BJ (cell line): Measurements from ENCODE around the gene ZNF438. TPM values are rescaled to one million over a fixed set of nuclear protein-coding genes. Genes with fewer than 3 reads are reported as not detected.

Experiments used
- CTCF ChIA-PET: fragments of 350-600 bp; formaldehyde crosslinking; extraction: SDS; loops from one replicate; lab custom pipeline; 2021; ENCODE audit warnings: antibody characterized with exemption, inconsistent platforms; lab: Yijun Ruan, JAX
- POLR2A ChIA-PET: fragments of 300-600 bp; sonication (Branson Sonifier 250); formaldehyde crosslinking; extraction: SDS; loops from one replicate; lab custom pipeline; 2021; ENCODE audit warnings: antibody characterized with exemption; lab: Charles Lee
- DNase-seq: peaks from one replicate; pipeline ENCODE4 v3.0.0-alpha.2; 2011; ENCODE audit warnings: low read depth
- H3K27me3 ChIP-seq: 2 replicates; pipeline ENCODE4 v1.6.0; 2011; ENCODE audit warnings: low read length; ENCODE audit not compliant: control insufficient read depth, insufficient read depth
- H3K36me3 ChIP-seq: 2 replicates; pipeline ENCODE4 v1.5.1; 2011; ENCODE audit warnings: low read length; ENCODE audit not compliant: control insufficient read depth, insufficient read depth
- H3K4me3 ChIP-seq: 2 replicates; pipeline ENCODE4 v1.5.1; 2011; ENCODE audit warnings: low read depth, mild to moderate bottlenecking, control low read depth, low read length
- polyA plus RNA-seq: library from polyadenylated mRNA; depleted of rRNA; stranded (reverse); fragments of >200 nt; gene quantifications from 2 replicates; pipeline ENCODE4 v1.2.3, GENCODE V29; 2011
- TF ChIP-seq, protein P1 (sequence below): IDR thresholded peaks from 2 replicates; pipeline ENCODE4 v1.5.1; 2011; ENCODE audit warnings: low read depth, mild to moderate bottlenecking, control low read depth, inconsistent platforms, low read length, moderate library complexity; ENCODE audit not compliant: insufficient read depth

Gene ZNF438
- polyA plus RNA-seq, 1 experiment: 3.7 TPM

DNA sequence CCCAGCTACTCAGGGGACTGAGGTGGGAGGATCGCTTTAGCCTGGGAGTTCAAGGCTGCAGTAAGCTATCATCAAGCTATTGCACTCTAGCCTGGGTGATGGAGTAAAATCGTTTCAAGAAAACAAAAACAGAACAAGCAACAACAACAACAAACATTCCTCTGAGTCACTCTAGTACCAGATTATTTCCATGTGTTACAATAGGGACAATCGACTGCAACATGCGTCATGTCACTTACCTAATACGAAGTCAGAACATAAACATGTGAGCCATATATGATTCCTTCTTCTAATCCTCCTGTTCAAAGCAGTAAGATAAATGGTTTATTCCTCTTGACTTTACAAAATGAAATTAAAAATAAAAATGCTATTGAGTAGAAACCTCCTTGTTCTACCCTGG is 57.3 kb downstream of the ZNF438 start:
- no peaks in the 10 kb centered on the region for H3K27me3 ChIP-seq
- H3K4me3 ChIP-seq: no peak overlapping the region
- H3K36me3 ChIP-seq: no peaks in the 10 kb centered on the region
- TF ChIP-seq, protein P1, sequence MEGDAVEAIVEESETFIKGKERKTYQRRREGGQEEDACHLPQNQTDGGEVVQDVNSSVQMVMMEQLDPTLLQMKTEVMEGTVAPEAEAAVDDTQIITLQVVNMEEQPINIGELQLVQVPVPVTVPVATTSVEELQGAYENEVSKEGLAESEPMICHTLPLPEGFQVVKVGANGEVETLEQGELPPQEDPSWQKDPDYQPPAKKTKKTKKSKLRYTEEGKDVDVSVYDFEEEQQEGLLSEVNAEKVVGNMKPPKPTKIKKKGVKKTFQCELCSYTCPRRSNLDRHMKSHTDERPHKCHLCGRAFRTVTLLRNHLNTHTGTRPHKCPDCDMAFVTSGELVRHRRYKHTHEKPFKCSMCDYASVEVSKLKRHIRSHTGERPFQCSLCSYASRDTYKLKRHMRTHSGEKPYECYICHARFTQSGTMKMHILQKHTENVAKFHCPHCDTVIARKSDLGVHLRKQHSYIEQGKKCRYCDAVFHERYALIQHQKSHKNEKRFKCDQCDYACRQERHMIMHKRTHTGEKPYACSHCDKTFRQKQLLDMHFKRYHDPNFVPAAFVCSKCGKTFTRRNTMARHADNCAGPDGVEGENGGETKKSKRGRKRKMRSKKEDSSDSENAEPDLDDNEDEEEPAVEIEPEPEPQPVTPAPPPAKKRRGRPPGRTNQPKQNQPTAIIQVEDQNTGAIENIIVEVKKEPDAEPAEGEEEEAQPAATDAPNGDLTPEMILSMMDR: no peak
- ChIA-PET POLR2A (no interaction called here), CTCF (no interaction called here)
- no peak for DNase-seq

GRCh38 chr10:30973737-30974136 is 57.9 kb downstream of the ZNF438 start:
- Histone ChIP-seq H3K4me3 (no peak overlapping the region), H3K27me3 (no peaks in the 10 kb centered on the region), H3K36me3 (no peaks in the 10 kb centered on the region)
- DNase-seq: no peak
- TF ChIP-seq, protein P1: no peak
- ChIA-PET CTCF (no interaction called here), POLR2A (no interaction called here)

GRCh38 chr10:30970760-30971460 is 60.8 kb downstream of the ZNF438 start:
- TF ChIP-seq, protein P1: no peak
- no peak overlapping the region for H3K4me3 ChIP-seq

DNA sequence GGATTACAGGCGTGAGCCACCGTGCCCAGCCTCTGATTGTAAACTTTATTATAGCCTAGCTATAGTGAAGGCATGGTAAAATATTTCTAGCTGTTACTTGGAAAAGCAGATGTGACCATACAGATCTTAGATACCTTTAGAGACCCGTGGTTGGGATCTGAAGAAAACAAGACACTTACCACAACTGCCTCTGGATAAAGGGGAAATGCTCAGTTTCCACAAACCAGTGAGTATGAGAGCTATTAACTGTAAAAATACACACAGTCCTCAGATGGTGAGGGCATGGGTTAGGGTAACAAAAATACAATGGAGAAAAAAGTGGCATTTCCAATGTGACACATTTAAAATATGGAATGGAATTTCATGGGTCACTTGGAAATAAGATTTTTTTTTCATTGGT is 63.0 kb downstream of the ZNF438 start:
- ChIA-PET POLR2A (no interaction called here), CTCF (no interaction called here)
- Histone ChIP-seq H3K36me3 (no peaks in the 10 kb centered on the region), H3K4me3 (no peak overlapping the region), H3K27me3 (no peaks in the 10 kb centered on the region)
- no peak for DNase-seq
- TF ChIP-seq, protein P1: no peak

More at GRCh38 chr10:30970760-30971460, 60.8 kb downstream of the ZNF438 start:
- DNase-seq: no peak
- H3K36me3 ChIP-seq: no peaks in the 10 kb centered on the region
- H3K27me3 ChIP-seq: no peaks in the 10 kb centered on the region
- ChIA-PET CTCF (no interaction called here), POLR2A (no interaction called here)

GRCh38 chr10:30967650-30968410 is 63.8 kb downstream of the ZNF438 start:
- H3K27me3 ChIP-seq: no peaks in the 10 kb centered on the region
- ChIA-PET POLR2A (no interaction called here), CTCF (no interaction called here)
- no peak for DNase-seq
- no peak overlapping the region for H3K4me3 ChIP-seq
- no peaks in the 10 kb centered on the region for H3K36me3 ChIP-seq
- TF ChIP-seq, protein P1: no peak
